Osteoblast (primary cell): ENCODE measurements around the gene DEAF1. TPM values are rescaled to one million over a fixed set of nuclear protein-coding genes. Genes with fewer than 3 reads are reported as not detected.
A peak's percentile ranks its signal among the peaks of the same experiment; 100 is the strongest.

Source experiments
- DNase-seq: peaks from one replicate; pipeline ENCODE4 v3.0.0; 2011; ENCODE audit warnings: low spot score, mixed read lengths; ENCODE audit not compliant: insufficient read length; ENCODE audit errors: missing footprints
- H2AFZ ChIP-seq: 2 replicates; pipeline ENCODE4 v1.6.0; 2011; ENCODE audit warnings: mild to moderate bottlenecking, low read length
- H3K27ac ChIP-seq: 2 replicates; pipeline ENCODE4 v1.5.1; 2011; ENCODE audit warnings: mild to moderate bottlenecking, low read depth, low read length, moderate library complexity
- H3K27me3 ChIP-seq: 2 replicates; pipeline ENCODE4 v1.6.0; 2012; ENCODE audit warnings: mild to moderate bottlenecking, control low read depth, inconsistent platforms, low read length, moderate library complexity; ENCODE audit not compliant: insufficient read depth
- H3K36me3 ChIP-seq: 2 replicates; pipeline ENCODE4 v1.5.1; 2011; ENCODE audit warnings: mild to moderate bottlenecking, low read length, control low read depth, moderate library complexity; ENCODE audit not compliant: insufficient read depth
- H3K4me1 ChIP-seq: 2 replicates; pipeline ENCODE4 v1.5.1; 2011; ENCODE audit warnings: mild to moderate bottlenecking, low read length, control low read depth, moderate library complexity; ENCODE audit not compliant: insufficient read depth
- H3K4me2 ChIP-seq: 2 replicates; pipeline ENCODE4 v1.6.0; 2011; ENCODE audit warnings: mild to moderate bottlenecking, low read length; ENCODE audit not compliant: insufficient read depth
- H3K4me3 ChIP-seq: fragments of 200-600 bp; sonication (generic); 3 replicates; pipeline ENCODE4 v1.5.1; 2012; ENCODE audit warnings: mild to moderate bottlenecking, low read length, inconsistent platforms; ENCODE audit not compliant: insufficient read depth
- H3K79me2 ChIP-seq: 2 replicates; pipeline ENCODE4 v1.6.0; 2012; ENCODE audit warnings: mild to moderate bottlenecking, low read length, control low read depth, inconsistent platforms; ENCODE audit not compliant: insufficient read depth
- H3K9me3 ChIP-seq: 2 replicates; pipeline ENCODE4 v1.5.1; 2011; ENCODE audit warnings: low read depth, low read length, control low read depth
- H4K20me1 ChIP-seq: 2 replicates; pipeline ENCODE4 v1.6.0; 2012; ENCODE audit warnings: mild to moderate bottlenecking, low read length, control low read depth; ENCODE audit not compliant: insufficient read depth
- CTCF ChIP-seq: IDR thresholded peaks from 2 replicates; pipeline ENCODE4 v1.5.1; 2011; ENCODE audit warnings: mild to moderate bottlenecking, low read depth, low read length, moderate library complexity; ENCODE audit errors: extremely low read depth
- total RNA-seq: library from RNA; depleted of rRNA; stranded (reverse); fragments of >200 nt; gene quantifications from 2 replicates; pipeline ENCODE4 v1.2.3, GENCODE V29; 2012

DEAF1 gene
- total RNA-seq, 1 donor: 44.2 TPM

- Histone ChIP-seq H3K4me1 (peaks cover 35% of the 10 kb centered on the region), H2AFZ (peak overlapping the region; percentile 73), H3K27me3 (no peaks in the 10 kb centered on the region), H3K36me3 (peaks cover 7% of the 10 kb centered on the region), H3K79me2 (peaks cover 52% of the 10 kb centered on the region), H3K9me3 (no peaks in the 10 kb centered on the region), H3K27ac (peak overlapping the region; percentile 89), H3K4me3 (peak overlapping the region; percentile 91), H4K20me1 (peaks cover 38% of the 10 kb centered on the region), H3K4me2 (peak overlapping the region; percentile 67)
- no peak for DNase-seq
- no peak for TF ChIP-seq CTCF
These were observed 191 bp upstream of the DEAF1 start for GRCh38 chr11:695288-695537.

GRCh38 chr11:693887-694562, 997 bp downstream of the DEAF1 start:
- H3K4me3 ChIP-seq: peak overlapping the region; percentile 91

GRCh38 chr11:693415-693831, 1.6 kb downstream of the DEAF1 start:
- H4K20me1 ChIP-seq: peaks cover 28% of the 10 kb centered on the region
- DNase-seq: peak; percentile 89
- H3K4me1 ChIP-seq: peaks cover 33% of the 10 kb centered on the region
- H3K4me3 ChIP-seq: peak overlapping the region; percentile 91
- H3K9me3 ChIP-seq: no peaks in the 10 kb centered on the region
- peak overlapping the region; percentile 17 for H3K27ac ChIP-seq
- H3K4me2 ChIP-seq: peak overlapping the region; percentile 67
- TF ChIP-seq CTCF: no peak
- H3K36me3 ChIP-seq: peaks cover 5% of the 10 kb centered on the region
- no peaks in the 10 kb centered on the region for H3K27me3 ChIP-seq
- peaks cover 37% of the 10 kb centered on the region for H3K79me2 ChIP-seq
- peak overlapping the region; percentile 59 for H2AFZ ChIP-seq

More at GRCh38 chr11:693887-694562, 997 bp downstream of the DEAF1 start:
- H4K20me1 ChIP-seq: peaks cover 34% of the 10 kb centered on the region
- H3K36me3 ChIP-seq: no peaks in the 10 kb centered on the region
- peak overlapping the region; percentile 17 for H3K27ac ChIP-seq
- peaks cover 43% of the 10 kb centered on the region for H3K79me2 ChIP-seq
- peaks cover 35% of the 10 kb centered on the region for H3K4me1 ChIP-seq
- H3K4me2 ChIP-seq: peak overlapping the region; percentile 67
- H3K9me3 ChIP-seq: no peaks in the 10 kb centered on the region
- H3K27me3 ChIP-seq: no peaks in the 10 kb centered on the region
- no peak for TF ChIP-seq CTCF
- H2AFZ ChIP-seq: no peak overlapping the region
- DNase-seq: no peak

- Histone ChIP-seq H3K9me3 (no peaks in the 10 kb centered on the region), H3K4me1 (peaks cover 28% of the 10 kb centered on the region), H3K4me3 (peak overlapping the region; percentile 91), H3K4me2 (peak overlapping the region; percentile 67), H3K79me2 (peaks cover 32% of the 10 kb centered on the region), H3K27ac (peak overlapping the region; percentile 17), H4K20me1 (peaks cover 23% of the 10 kb centered on the region), H3K36me3 (peaks cover 10% of the 10 kb centered on the region), H3K27me3 (no peaks in the 10 kb centered on the region), H2AFZ (peak overlapping the region; percentile 59)
- no peak for TF ChIP-seq CTCF
- peak; percentile 47 for DNase-seq
These were observed 2.1 kb downstream of the DEAF1 start for GRCh38 chr11:692824-693414.
